SK-N-SH (cell line): Measurements from ENCODE around the gene DNAJC25. TPM values are rescaled to one million over a fixed set of nuclear protein-coding genes. Genes with fewer than 3 reads are reported as not detected.

Experiments used
- CTCF ChIA-PET: fragments of 300-600, 350-600 bp; formaldehyde crosslinking; extraction: SDS; loops from one replicate; lab custom pipeline; 2021; lab: Yijun Ruan, JAX
- POLR2A ChIA-PET: fragments of 350-600 bp; sonication (Branson Sonifier 250); formaldehyde crosslinking; extraction: SDS; loops from one replicate; lab custom pipeline; 2020; ENCODE audit warnings: antibody characterized with exemption, inconsistent platforms; lab: Yijun Ruan, JAX
- DNase-seq: peaks from one replicate; pipeline ENCODE4 v3.0.0; 2012
- H2AFZ ChIP-seq: fragments of 200-600 bp; sonication (generic); 2 replicates; pipeline ENCODE4 v1.8.1; 2016; ENCODE audit warnings: antibody characterized with exemption, mild to moderate bottlenecking, low read depth
- H3F3A ChIP-seq: fragments of 200-600 bp; sonication (generic); replicated peaks from 2 replicates; pipeline ENCODE3; 2016; ENCODE audit warnings: antibody characterized with exemption, mild to moderate bottlenecking; ENCODE audit not compliant: insufficient read depth
- H3K27ac ChIP-seq, 2 experiments: fragments of 200-500 bp in 1 of 2; fragments of 200-600 bp in 1 of 2; sonication (Bioruptor generic) in 1 of 2; sonication (generic), shearing (Covaris generic) in 1 of 2; 2 replicates each; pipeline versions ENCODE4 v1.5.1 to v1.6.1; 2014 to 2016; ENCODE audit warnings: low read depth in 2 of 2, inconsistent platforms in 1 of 2, low read length in 1 of 2, mild to moderate bottlenecking in 1 of 2, mixed read lengths in 1 of 2
- H3K27me3 ChIP-seq: fragments of 200-600 bp; sonication (generic), shearing (Covaris generic); 2 replicates; pipeline ENCODE4 v1.6.1; 2016; ENCODE audit warnings: mixed run types; ENCODE audit not compliant: insufficient read depth
- H3K36me3 ChIP-seq, 2 experiments: fragments of 200-500 bp in 1 of 2; fragments of 200-600 bp in 1 of 2; sonication (Bioruptor generic) in 1 of 2; sonication (generic) in 1 of 2; replicated peaks in 1 of 2; 2 replicates each; pipeline versions ENCODE3 to v1.5.1; 2014 to 2016; ENCODE audit warnings: low read length in 1 of 2, mild to moderate bottlenecking in 1 of 2; ENCODE audit not compliant: insufficient read depth in 2 of 2, control insufficient read depth in 1 of 2
- H3K4me1 ChIP-seq, 2 experiments: fragments of 200-500 bp in 1 of 2; fragments of 200-600 bp in 1 of 2; sonication (Bioruptor generic) in 1 of 2; sonication (generic), shearing (Covaris generic) in 1 of 2; 2 replicates each; pipeline versions ENCODE4 v1.5.1 to v1.6.1; 2014 to 2016; ENCODE audit warnings: low read depth in 1 of 2, low read length in 1 of 2, mixed run types in 1 of 2; ENCODE audit not compliant: insufficient read depth in 2 of 2, control insufficient read depth in 1 of 2
- H3K4me2 ChIP-seq: fragments of 200-600 bp; sonication (generic), shearing (Covaris generic); 2 replicates; pipeline ENCODE4 v1.6.1; 2017; ENCODE audit warnings: mixed run types
- H3K4me3 ChIP-seq, 2 experiments: fragments of 200-500 bp in 1 of 2; fragments of 200-600 bp in 1 of 2; sonication (Bioruptor generic) in 1 of 2; sonication (generic), shearing (Covaris generic) in 1 of 2; 2 replicates each; pipeline versions ENCODE4 v1.5.1 to v1.8.1; 2014 to 2016; ENCODE audit warnings: low read depth in 2 of 2, inconsistent platforms in 1 of 2, low read length in 1 of 2, mild to moderate bottlenecking in 1 of 2, mixed read lengths in 1 of 2, moderate library complexity in 1 of 2
- H3K79me2 ChIP-seq: fragments of 200-600 bp; sonication (generic); 2 replicates; pipeline ENCODE4 v1.8.1; 2017; ENCODE audit warnings: mild to moderate bottlenecking; ENCODE audit not compliant: insufficient read depth
- H3K9ac ChIP-seq: fragments of 200-600 bp; sonication (generic); 2 replicates; pipeline ENCODE4 v1.6.1; 2017; ENCODE audit warnings: mixed run types
- H3K9me2 ChIP-seq: fragments of 200-600 bp; sonication (generic); 2 replicates; pipeline ENCODE4 v1.6.1; 2017; ENCODE audit warnings: mixed run types
- H3K9me3 ChIP-seq: fragments of 200-600 bp; sonication (generic); 2 replicates; pipeline ENCODE4 v1.6.1; 2017; ENCODE audit warnings: mixed run types, mild to moderate bottlenecking, moderate library complexity
- H4K20me1 ChIP-seq: fragments of 200-600 bp; sonication (generic); 2 replicates; pipeline ENCODE4 v1.6.1; 2017; ENCODE audit warnings: mild to moderate bottlenecking, mixed run types; ENCODE audit not compliant: insufficient read depth
- EP300 ChIP-seq, 2 experiments: IDR thresholded peaks; 2 replicates each; pipeline versions ENCODE4 v1.4.0 to v1.6.1; 2012; ENCODE audit warnings: borderline replicate concordance in 1 of 2, low read depth in 1 of 2, low read length in 1 of 2
- FOXJ3 ChIP-seq: sonication (generic); formaldehyde crosslinking; IDR thresholded peaks from 2 replicates; pipeline ENCODE4 v1.5.1; 2020; ENCODE audit warnings: mild to moderate bottlenecking, missing genetic modification reagents
- JUND ChIP-seq: IDR thresholded peaks from 2 replicates; pipeline ENCODE4 v1.4.0; 2012
- MXI1 ChIP-seq: IDR thresholded peaks from 2 replicates; pipeline ENCODE4 v1.6.1; 2012; ENCODE audit warnings: mild to moderate bottlenecking, low read depth, low read length, improper control_type of control experiment
- PBX3 ChIP-seq: IDR thresholded peaks from 2 replicates; pipeline ENCODE4; 2012
- REST ChIP-seq: IDR thresholded peaks from 2 replicates; pipeline ENCODE4 v1.6.1; 2012; ENCODE audit warnings: mild to moderate bottlenecking, low read depth, low read length, moderate library complexity
- RFX5 ChIP-seq: IDR thresholded peaks from 2 replicates; pipeline ENCODE4 v1.6.1; 2012; ENCODE audit warnings: mild to moderate bottlenecking, improper control_type of control experiment, low read length
- RXRA ChIP-seq: IDR thresholded peaks from 2 replicates; pipeline ENCODE4 v1.4.0; 2012; ENCODE audit warnings: low read depth, mild to moderate bottlenecking, borderline replicate concordance
- SIN3A ChIP-seq: IDR thresholded peaks from 2 replicates; pipeline ENCODE4 v1.6.1; 2012; ENCODE audit warnings: low read depth, mild to moderate bottlenecking, low read length, moderate library complexity, borderline replicate concordance
- SMC3 ChIP-seq: IDR thresholded peaks from 2 replicates; pipeline ENCODE4 v1.6.1; 2012; ENCODE audit warnings: low read depth, low read length, improper control_type of control experiment
- TCF12 ChIP-seq: IDR thresholded peaks from 2 replicates; pipeline ENCODE4 v1.4.0; 2012
- USF1 ChIP-seq: IDR thresholded peaks from 2 replicates; pipeline ENCODE4 v1.4.0; 2012; ENCODE audit warnings: low read depth, borderline replicate concordance
- YY1 ChIP-seq: IDR thresholded peaks from 2 replicates; pipeline ENCODE4 v1.4.0; 2012; ENCODE audit warnings: low read depth, mild to moderate bottlenecking
- WGBS: methylation state at CpG from one replicate; pipeline ENCODE4 v1.1.6; 2017; ENCODE audit warnings: low lambda C conversion rate; 5-methylcytosine and 5-hydroxymethylcytosine counted together
- polyA plus RNA-seq, 3 experiments: library from polyadenylated mRNA; depleted of rRNA; stranded (reverse); fragments of >200 nt; gene quantifications; 2 replicates each; pipeline ENCODE4 v1.2.3, GENCODE V29; 2012

Gene DNAJC25
- polyA plus RNA-seq, 1 of the 3 experiments (the other 2 are of a cell fraction) = 3.3 TPM

- H3K9me2 ChIP-seq = no peaks in the 10 kb centered on the region
- H3K79me2 ChIP-seq = peaks cover 20% of the 10 kb centered on the region
- H3K27me3 ChIP-seq = no peaks in the 10 kb centered on the region
- H3K9me3 ChIP-seq = no peaks in the 10 kb centered on the region
- DNase-seq = no peak
- 0 out of 2 replicates have a peak, but pooled peaks cover 6% of the 10 kb centered on the region for H4K20me1 ChIP-seq
- ChIA-PET CTCF (no interaction called here), POLR2A (no interaction called here)
- peaks cover 0 to 12% of the 10 kb centered on the region in 2 experiments; a peak in 2 of 4 replicates for H3K4me1 ChIP-seq
- H3K4me3 ChIP-seq = no peak overlapping the region
- H3K27ac ChIP-seq = no peak overlapping the region
- H3K36me3 ChIP-seq = peaks cover 8 to 12% of the 10 kb centered on the region in 2 experiments
- 83% methylated on average over 8 of the region's 8 CpGs for WGBS
- no peak overlapping the region for H3K9ac ChIP-seq
- H3K4me2 ChIP-seq = no peak overlapping the region
- H3F3A ChIP-seq = peaks cover 9% of the 10 kb centered on the region
- H2AFZ ChIP-seq = no peak overlapping the region
- no peak for TF ChIP-seq REST
- no peak for TF ChIP-seq TCF12
- no peak for TF ChIP-seq FOXJ3 (CRISPR knock-in tag)
Measured at GRCh38 chr9:111658943-111659342, 27.8 kb downstream of the DNAJC25 start.

GRCh38 chr9:111659691-111660090 lies 28.6 kb downstream of the DNAJC25 start:
- DNase-seq = no peak
- Histone ChIP-seq H3K9me3 (no peaks in the 10 kb centered on the region), H3K36me3 (peaks cover 4 to 6% of the 10 kb centered on the region in 2 experiments), H3K4me1 (peaks cover 0 to 12% of the 10 kb centered on the region in 2 experiments; a peak in 2 of 4 replicates), H3K27me3 (no peaks in the 10 kb centered on the region), H2AFZ (no peak overlapping the region), H3K4me2 (no peak overlapping the region), H3K9me2 (no peaks in the 10 kb centered on the region), H3K79me2 (peaks cover 27% of the 10 kb centered on the region), H4K20me1 (0 out of 2 replicates have a peak, but pooled peaks cover 6% of the 10 kb centered on the region), H3F3A (peaks cover 9% of the 10 kb centered on the region), H3K9ac (no peak overlapping the region), H3K27ac (no peak overlapping the region), H3K4me3 (no peak overlapping the region)
- ChIA-PET POLR2A (no interaction called here), CTCF (no interaction called here)
- TF ChIP-seq RXRA = no peak
- TF ChIP-seq RFX5 = no peak
- no peak for TF ChIP-seq PBX3
- TF ChIP-seq EP300 (IDR thresholded peaks at IDR 0.05; ENCODE audit: borderline replicate concordance in 1 of 2, low read depth in 1 of 2, low read length in 1 of 2) = no peak
- TF ChIP-seq SIN3A = no peak
- no peak for TF ChIP-seq JUND
- TF ChIP-seq YY1 = no peak
- no peak for TF ChIP-seq USF1
- TF ChIP-seq MXI1 = no peak
- TF ChIP-seq SMC3 = no peak
- 91% methylated on average over 3 of the region's 3 CpGs for WGBS
